HFF-Myc (cell line): Measurements from ENCODE around the gene JOSD2.

Experiments
- DNase-seq: peaks from one replicate; pipeline ENCODE4 v3.0.0-alpha.2; 2011; ENCODE audit warnings: low read depth; ENCODE audit errors: extremely low read depth
- H3K4me3 ChIP-seq: replicated peaks from 2 replicates; pipeline ENCODE4 v1.5.1; 2011; ENCODE audit warnings: low read depth, mild to moderate bottlenecking, control low read depth, low read length
- TF ChIP-seq, protein P1 (sequence below): IDR thresholded peaks from 2 replicates; pipeline ENCODE4 v1.5.1; 2012; ENCODE audit warnings: mild to moderate bottlenecking, low read depth, low read length, control low read depth; ENCODE audit errors: missing control alignments

The JOSD2 gene

DNA sequence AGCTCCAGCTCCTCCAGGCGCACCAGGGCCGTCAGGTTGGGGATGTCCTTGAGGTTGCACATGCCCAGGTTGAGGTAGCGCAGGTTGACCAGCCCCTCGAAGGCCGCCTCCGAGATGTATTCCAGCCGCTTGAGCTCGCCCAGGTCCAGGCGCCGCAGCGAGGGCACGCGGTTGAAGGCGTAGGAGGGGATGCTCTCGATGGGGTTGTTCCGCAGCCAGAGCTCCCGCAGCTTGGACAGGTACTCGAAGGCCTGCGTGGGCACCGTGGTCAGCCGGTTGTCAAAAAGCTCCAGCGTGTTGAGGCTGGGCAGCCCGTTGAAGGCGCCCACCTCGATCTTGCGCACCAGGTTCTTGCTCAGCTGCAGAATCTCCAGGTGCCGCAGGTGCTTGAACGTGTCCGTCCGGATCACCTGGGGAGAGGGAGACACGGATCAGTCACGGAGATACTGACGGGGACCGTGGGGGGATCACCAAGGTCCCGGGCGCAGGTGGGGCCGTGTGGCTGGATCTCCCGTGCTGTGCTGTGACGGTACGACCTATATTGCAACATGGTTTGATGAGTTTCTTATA lies 8.1 kb upstream of the JOSD2 start:
- TF ChIP-seq, protein P1, sequence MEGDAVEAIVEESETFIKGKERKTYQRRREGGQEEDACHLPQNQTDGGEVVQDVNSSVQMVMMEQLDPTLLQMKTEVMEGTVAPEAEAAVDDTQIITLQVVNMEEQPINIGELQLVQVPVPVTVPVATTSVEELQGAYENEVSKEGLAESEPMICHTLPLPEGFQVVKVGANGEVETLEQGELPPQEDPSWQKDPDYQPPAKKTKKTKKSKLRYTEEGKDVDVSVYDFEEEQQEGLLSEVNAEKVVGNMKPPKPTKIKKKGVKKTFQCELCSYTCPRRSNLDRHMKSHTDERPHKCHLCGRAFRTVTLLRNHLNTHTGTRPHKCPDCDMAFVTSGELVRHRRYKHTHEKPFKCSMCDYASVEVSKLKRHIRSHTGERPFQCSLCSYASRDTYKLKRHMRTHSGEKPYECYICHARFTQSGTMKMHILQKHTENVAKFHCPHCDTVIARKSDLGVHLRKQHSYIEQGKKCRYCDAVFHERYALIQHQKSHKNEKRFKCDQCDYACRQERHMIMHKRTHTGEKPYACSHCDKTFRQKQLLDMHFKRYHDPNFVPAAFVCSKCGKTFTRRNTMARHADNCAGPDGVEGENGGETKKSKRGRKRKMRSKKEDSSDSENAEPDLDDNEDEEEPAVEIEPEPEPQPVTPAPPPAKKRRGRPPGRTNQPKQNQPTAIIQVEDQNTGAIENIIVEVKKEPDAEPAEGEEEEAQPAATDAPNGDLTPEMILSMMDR, result no peak
- DNase-seq, result no peak

GRCh38 chr19:50518091-50519005 lies 7.4 kb upstream of the JOSD2 start:
- no peak for DNase-seq
- TF ChIP-seq, protein P1, result peak; percentile 8

More for the DNA sequence above, 8.1 kb upstream of the JOSD2 start:
- no peak overlapping the region for H3K4me3 ChIP-seq

DNA sequence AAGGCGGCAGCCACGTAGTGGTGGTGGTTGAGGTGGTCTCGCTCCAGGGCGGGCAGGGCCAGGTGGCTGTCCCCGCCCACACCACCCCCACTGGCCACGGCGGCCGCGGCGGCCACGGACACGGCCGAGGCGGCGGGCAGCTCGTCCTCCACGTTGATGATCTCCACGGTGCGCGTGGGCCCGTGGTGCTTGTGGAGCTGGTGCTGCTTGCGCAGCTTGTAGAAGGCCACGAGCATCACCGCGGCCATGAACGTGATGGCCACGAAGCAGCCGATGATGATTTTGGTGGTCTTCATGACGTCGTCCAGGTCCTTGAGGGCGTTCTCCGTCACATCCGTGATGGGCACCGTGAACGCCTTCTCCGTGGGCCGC lies 6.7 kb upstream of the JOSD2 start:
- DNase-seq, result no peak
- TF ChIP-seq, protein P1, result no peak

More at GRCh38 chr19:50518091-50519005, 7.4 kb upstream of the JOSD2 start:
- H3K4me3 ChIP-seq, result no peak overlapping the region

DNA sequence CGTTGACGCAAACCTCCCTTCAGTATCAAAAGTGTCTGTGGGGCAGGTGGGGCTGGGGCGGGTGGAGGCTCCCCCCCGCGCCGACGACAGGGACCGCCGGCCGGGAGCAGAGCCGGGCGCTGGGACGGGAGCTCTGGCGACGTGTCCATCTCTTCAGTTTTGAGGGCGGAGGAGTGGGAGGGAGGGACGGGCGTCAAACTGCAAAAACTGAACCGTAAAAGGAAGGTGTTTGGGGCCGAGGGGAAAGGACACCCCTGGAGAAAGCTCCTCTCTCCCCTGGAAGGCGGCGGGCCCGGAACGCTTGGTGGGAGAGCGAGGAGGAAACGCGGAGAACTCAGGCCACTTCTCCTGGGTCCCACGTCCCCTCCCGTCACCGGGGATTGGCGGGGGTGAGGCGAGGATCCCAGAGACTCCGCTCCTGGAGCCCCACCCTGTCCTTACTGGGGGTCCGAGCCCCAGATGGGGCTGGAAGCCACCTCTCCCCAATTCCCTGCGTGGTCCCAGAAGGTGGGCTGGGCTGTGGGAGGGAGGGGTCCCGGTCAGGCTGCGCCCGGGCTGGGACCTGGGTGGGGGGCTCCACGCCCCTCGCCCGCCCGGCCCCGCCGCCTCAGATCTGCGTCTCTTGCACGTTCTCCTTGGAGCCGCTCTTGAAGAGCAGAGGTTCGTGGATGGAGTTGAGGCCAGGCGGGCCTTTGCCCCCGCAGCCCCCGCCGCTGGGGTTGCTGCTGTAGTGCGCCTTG lies 6.1 kb upstream of the JOSD2 start:
- TF ChIP-seq, protein P1, result no peak
- DNase-seq, result no peak
- H3K4me3 ChIP-seq, result no peak overlapping the region

More for the DNA sequence above, 6.7 kb upstream of the JOSD2 start:
- no peak overlapping the region for H3K4me3 ChIP-seq

DNA sequence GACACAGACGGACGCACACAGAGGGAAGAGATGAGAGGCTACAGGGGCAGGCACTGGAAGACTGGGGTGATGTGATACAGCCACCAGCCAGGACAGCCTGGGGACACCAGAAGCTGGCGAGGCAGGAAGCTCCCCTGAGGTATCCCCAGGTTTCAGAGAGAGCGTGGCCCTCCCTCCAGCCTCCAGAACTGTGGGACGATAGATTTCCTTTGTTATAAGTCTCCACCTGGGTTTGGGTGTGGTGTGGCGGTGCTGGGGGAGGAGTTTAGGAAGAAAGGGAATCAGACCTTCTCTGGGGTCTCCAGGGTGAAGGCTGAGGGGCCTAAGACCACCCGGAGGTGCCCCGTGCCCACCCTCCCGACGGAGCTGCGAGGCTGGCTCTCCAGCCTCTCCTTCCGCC lies 5.5 kb upstream of the JOSD2 start:
- no peak overlapping the region for H3K4me3 ChIP-seq
- DNase-seq, result no peak
- TF ChIP-seq, protein P1, result no peak

DNA sequence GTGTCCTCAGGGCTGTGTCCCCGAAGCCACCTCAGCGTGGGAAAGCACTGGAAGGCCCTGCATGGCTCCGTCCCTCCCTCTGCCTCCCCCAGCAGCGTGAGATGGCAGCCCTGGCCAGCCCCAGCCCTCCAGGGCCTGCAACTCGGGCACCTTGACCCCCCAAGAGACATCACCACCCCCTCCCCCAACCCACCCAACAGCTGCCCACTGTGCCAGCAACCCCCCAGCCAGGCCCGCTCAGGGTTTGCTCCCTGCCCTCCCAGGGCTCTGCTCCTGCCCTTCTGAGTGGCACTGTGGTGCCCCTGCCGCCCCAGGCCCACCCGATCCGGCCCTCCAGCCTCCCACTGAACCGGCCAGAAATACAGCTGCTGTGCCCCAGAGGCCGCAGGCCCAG lies 4.2 kb upstream of the JOSD2 start:
- TF ChIP-seq, protein P1, result no peak
- no peak for DNase-seq
- no peak overlapping the region for H3K4me3 ChIP-seq
